Measurements from ENCODE around the gene GALK1. TPM values are rescaled to one million over a fixed set of nuclear protein-coding genes. Genes with fewer than 3 reads are reported as not detected.

GALK1 gene
- total RNA-seq, 1 experiment from 2014 or later = 36.7 TPM

GRCh38 chr17:75795820-75796607, 31.0 kb upstream of the GALK1 start:
- no peaks in the 10 kb centered on the region for H3K27me3 Mint-ChIP-seq (ENCODE audit: low read depth)
- peaks cover 2% of the 10 kb centered on the region; the same call in 1 of the 2 replicates for H3K79me2 ChIP-seq (ENCODE audit: insufficient read depth, low read length)
- no peak overlapping the region for H3K23ac ChIP-seq (ENCODE audit: insufficient read length, low read depth, low read length)

More at GRCh38 chr17:75795820-75796607, 31.0 kb upstream of the GALK1 start:
- Histone ChIP-seq H3K4me1 (ENCODE audit: insufficient read depth, low read length) (no peaks in the 10 kb centered on the region), H4K20me1 (ENCODE audit: control insufficient read depth, insufficient read depth, insufficient read length) (no peaks in the 10 kb centered on the region), H4K8ac (replicated peaks; ENCODE audit: insufficient read length, low read depth, low read length) (no peak overlapping the region), H3T11ph (ENCODE audit: low read length) (no peak overlapping the region), H3K4me2 (ENCODE audit: insufficient read depth, insufficient read length, low read length) (no peak overlapping the region), H3K79me1 (ENCODE audit: insufficient read depth, low read depth, low read length, poor library complexity, severe bottlenecking) (peaks cover 8% of the 10 kb centered on the region), H2BK12ac (ENCODE audit: insufficient read length, low read depth, low read length) (no peak overlapping the region), H2BK5ac (ENCODE audit: insufficient read length, low read length) (no peak overlapping the region), H2BK120ac (ENCODE audit: low read depth, low read length, poor library complexity, severe bottlenecking) (no peak overlapping the region), H3K4ac (ENCODE audit: low read depth, low read length) (no peak overlapping the region), H2BK15ac (ENCODE audit: low read depth, low read length) (no peak overlapping the region), H3K9me3 (ENCODE audit: control insufficient read depth, low read depth, low read length) (no peaks in the 10 kb centered on the region), H3K9ac (ENCODE audit: extremely low read depth, insufficient read length, low read length) (no peak overlapping the region), H2AFZ (ENCODE audit: low read length) (no peak overlapping the region), H3K27ac (ENCODE audit: insufficient read length, low read depth, low read length) (no peak overlapping the region), H4K91ac (ENCODE audit: insufficient read length, low read depth, low read length) (no peak overlapping the region), H2AK5ac (ENCODE audit: insufficient read length, low read length) (no peak overlapping the region), H3K23me2 (ENCODE audit: insufficient read length, low read depth, low read length, poor library complexity, severe bottlenecking) (no peaks in the 10 kb centered on the region), H3K18ac (ENCODE audit: insufficient read length, low read depth, low read length) (no peak overlapping the region), H4K5ac (ENCODE audit: insufficient read length, low read depth, low read length) (no peak overlapping the region), H2BK20ac (ENCODE audit: low read depth, low read length, poor library complexity, severe bottlenecking) (no peak overlapping the region), H3K56ac (ENCODE audit: insufficient read length, low read depth, low read length) (no peak overlapping the region), H3K14ac (ENCODE audit: insufficient read depth, low read length) (no peak overlapping the region), H3K27me3 (ENCODE audit: insufficient read depth, low read length) (no peaks in the 10 kb centered on the region)
- Mint-ChIP-seq H3K4me1 (no peaks in the 10 kb centered on the region), H3K9me3 (no peaks in the 10 kb centered on the region), H3K27ac (peak overlapping the region in 1 of 3 experiments; percentile 49; a peak in 1 of 7 replicates), H3K4me3 (no peak overlapping the region), H3K36me3 (ENCODE audit: insufficient read depth in 1 of 3, low read depth in 3 of 3) (peaks cover 12 to 70% (median 58%) of the 10 kb centered on the region in 3 experiments; a peak in 6 of 7 replicates)
- WGBS (ENCODE audit: extremely low coverage, insufficient read length, low lambda C conversion rate) = no CpG with 5 or more reads among the region's 8 CpGs
- TF ChIP-seq, protein P1, sequence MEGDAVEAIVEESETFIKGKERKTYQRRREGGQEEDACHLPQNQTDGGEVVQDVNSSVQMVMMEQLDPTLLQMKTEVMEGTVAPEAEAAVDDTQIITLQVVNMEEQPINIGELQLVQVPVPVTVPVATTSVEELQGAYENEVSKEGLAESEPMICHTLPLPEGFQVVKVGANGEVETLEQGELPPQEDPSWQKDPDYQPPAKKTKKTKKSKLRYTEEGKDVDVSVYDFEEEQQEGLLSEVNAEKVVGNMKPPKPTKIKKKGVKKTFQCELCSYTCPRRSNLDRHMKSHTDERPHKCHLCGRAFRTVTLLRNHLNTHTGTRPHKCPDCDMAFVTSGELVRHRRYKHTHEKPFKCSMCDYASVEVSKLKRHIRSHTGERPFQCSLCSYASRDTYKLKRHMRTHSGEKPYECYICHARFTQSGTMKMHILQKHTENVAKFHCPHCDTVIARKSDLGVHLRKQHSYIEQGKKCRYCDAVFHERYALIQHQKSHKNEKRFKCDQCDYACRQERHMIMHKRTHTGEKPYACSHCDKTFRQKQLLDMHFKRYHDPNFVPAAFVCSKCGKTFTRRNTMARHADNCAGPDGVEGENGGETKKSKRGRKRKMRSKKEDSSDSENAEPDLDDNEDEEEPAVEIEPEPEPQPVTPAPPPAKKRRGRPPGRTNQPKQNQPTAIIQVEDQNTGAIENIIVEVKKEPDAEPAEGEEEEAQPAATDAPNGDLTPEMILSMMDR (conservative IDR thresholded peaks at IDR 0.05) = no peak
- no peak for DNase-seq
